ENCODE data around the gene ADGB.
A peak's percentile ranks its signal among the peaks of the same experiment; 100 is the strongest.
"Not testable (repeated sequence)": the region's sequence is repeated elsewhere in the genome, so short reads cannot be mapped to it uniquely, and the experiment has no call there.

The ADGB gene

GRCh38 chr6:146598772-146599405 lies at the start of gene ADGB:
Gene ADGB, plus strand, starts transcription at chr6:146598972. Its CDS starts 69 bp downstream, at chr6:146599041.
- DNase-seq, result no peak

- DNase-seq, result no peak
These were observed 47.9 kb upstream of the ADGB start for GRCh38 chr6:146550911-146551310.

DNA sequence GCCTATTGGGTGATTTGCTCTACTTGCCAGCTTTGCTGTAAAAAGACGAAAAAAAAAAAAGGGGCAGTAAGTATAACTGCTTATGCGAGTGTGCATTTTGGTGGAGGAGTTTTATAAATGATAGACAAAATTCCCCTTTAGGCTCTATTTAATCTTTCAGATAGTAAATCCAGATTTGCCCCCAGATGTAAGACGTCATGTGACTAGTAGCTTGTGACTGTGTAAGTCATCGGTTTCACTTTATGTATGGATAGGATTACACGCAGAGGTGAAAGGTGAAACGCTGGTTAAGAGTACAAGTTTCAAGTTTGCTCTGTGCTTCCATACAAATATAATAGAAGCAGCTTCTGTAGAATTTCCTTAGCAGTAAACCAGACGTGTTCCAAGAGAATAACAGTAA lies 47.2 kb upstream of the ADGB start:
- no peak for DNase-seq

DNA sequence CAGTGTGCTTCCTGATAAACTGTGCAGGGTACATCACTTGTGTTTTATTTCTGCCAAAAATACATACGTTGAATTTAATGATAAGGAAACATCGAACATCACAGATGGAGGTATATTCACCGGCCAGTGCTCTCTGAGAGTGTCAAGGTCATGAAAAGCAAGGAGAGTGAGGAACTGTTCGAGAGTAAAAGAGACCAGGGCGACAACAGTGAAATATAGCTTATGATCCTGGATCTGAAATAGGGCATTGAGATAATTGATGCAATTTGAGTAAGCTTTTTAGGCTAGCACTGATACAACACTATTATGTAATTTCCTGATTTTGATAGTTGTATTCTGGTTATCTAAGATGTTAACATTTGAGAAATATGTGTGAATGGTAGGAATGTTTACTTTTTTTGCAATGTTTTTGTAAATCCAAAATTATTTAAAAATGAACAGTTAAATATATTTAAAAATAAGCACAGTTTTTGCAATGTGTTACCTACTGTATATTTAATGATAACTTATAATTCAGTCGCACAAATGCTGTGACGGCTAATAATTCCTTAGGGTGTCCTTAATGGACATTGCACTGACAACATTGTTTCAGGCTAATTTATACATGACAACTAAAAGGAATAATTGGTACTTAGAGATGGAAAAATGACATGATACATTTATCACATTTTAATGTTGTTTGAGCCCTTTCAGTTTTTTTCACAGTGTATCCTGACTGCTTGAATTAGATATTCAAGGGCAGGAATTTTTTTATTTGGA lies 45.2 kb upstream of the ADGB start:
- no peak for DNase-seq

DNA sequence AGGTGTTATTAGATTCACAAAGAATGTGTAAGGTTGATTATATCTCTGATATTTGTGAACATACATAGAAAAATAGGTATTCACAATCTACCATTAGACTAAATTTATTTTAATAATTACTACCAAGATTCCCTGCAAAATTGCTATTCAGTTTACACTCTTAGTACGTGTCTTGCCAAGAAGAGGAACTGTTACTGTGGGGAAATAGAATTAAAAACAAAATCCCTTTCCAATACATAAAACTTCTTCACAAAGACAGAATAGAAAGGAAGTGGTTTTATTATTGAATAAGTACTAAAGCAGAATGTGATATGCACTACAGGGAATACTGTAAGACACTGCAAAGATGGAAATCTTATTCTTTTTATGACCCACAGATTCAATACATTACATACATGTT lies 38.2 kb upstream of the ADGB start:
- DNase-seq, result no peak

GRCh38 chr6:146566661-146567060 lies 32.1 kb upstream of the ADGB start:
- DNase-seq, result not testable (repeated sequence)

DNA sequence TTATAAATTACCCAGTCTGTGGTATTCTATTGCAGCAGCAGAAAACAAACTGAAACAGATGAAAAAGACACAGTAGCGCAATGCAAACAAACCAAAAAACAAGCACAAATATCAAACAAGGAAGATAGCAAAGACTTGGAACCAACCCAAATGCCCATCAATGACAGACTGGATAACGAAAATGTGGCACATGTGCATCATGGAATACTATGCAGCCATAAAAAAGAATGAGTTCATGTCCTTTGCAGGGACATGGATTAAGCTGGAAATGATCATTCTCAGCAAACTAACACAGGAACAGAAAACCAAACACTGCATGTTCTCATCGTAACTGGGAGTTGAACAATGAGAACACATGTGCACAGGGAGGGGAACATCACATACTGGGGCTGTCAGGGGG lies 30.2 kb upstream of the ADGB start:
- not testable (repeated sequence) for DNase-seq

DNA sequence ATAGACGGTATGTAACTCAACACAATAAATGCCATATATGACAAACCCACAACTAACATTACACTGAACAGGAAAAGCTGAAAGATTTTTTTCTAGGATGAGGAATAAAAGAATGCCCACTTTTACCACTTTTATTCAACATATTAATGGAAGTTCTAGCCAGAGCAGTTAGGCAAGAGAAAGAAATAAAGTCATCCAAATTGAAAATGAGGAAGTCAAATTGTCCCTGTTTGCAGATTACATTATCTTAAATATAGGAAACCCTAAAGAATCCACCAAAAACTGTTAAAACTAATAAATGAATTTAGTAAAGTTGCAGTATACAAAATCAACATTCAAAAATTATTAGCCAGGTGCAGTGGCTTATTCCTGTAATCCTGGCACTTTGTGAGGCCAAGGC lies 24.6 kb upstream of the ADGB start:
- no peak for DNase-seq

- no peak for DNase-seq
These were observed 20.7 kb upstream of the ADGB start for GRCh38 chr6:146578054-146578453.

DNA sequence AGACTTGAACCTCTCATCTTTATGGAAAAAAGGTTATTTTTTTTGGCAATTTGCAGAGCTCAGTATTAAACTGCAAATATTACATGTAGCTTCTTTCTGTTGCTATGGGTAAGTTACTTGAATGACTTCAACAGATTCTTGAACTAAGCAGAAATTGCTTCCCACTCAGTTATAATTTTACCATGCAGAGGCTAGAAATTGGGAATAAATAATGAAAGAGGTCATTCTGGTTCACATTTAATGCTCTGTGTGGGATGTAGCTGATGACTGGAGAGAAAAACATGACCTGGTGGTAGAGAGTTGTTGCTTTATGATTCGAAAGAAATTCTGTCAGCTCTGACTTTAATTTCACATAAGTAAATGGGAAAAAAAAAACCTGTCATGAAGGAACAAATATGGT lies 16.8 kb upstream of the ADGB start:
- no peak for DNase-seq

DNA sequence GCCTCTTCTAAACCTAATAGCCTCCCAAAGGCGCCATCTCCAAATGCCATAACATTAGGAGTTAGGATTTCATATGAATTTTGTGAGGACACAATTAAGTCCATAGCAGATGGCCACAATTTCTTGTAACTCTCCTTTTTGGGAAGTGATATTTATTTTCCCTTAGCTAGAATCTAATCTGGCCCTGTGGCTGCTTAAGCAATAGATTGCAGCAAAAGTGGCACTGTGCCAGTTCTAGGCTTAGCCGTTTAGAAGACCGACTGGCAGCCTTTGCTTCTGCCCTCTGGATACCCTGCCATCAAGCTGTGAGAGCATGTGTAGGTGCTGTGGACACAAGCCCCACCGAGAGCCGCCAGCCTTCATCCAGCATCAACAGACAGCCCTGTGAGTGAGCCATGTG lies 15.9 kb upstream of the ADGB start:
- no peak for DNase-seq

DNA sequence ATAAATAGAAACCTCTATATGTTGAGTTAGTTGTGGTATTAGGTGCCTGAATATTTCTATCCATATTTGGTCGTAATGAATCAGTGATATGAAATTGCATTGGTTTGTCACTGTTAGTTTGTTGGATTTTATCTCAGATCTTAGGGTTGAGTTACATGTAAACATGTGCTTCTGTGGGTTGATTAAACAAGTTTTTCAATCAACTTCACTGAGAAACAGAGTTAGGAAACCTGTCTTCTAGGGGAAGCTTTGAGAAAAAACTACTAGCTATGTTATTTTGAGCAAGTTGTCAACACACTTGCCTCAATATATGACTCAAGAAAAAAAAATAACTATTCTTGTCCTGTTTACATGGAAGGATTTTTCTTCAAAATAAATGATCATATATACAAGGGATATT lies 14.8 kb upstream of the ADGB start:
- DNase-seq, result no peak

DNA sequence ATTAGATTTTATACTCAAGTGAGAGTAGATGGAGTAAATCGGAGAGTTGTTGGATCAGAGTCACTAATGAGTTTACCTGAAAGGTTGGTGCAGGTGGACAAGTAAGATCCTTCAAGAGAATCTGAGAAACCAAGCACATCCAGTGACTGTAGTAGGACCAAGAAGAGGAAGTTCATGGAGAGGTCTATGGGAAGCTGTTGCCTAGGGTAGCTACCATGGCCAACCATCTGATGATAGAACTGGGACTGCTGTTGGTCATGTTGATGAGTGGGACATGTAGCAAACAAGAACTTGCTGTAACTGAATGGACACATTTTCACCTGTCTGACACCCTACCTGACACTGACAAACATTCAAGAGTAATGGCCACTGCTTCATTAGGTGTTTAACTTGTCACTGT lies 11.3 kb upstream of the ADGB start:
- DNase-seq, result no peak

GRCh38 chr6:146590492-146590891 lies 8.3 kb upstream of the ADGB start:
- no peak for DNase-seq

DNA sequence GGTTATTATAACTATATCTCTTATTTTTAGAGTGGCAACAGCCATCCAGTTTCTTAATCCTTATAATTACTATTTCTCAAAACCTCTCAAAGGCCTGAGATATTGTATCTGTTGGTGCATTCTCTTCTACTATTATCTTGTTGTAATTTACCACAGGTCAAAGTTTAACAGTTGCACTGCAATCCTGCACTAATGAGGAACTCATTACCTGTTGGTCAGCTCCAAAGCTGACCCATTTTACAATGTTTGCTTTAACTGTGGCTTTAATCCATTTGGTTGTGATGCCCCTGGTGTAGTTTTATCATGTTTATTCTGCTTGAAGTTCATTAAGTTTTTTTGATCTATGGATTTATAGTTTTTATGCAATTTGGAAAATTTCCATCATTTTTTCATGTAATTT lies 6.3 kb upstream of the ADGB start:
- no peak for DNase-seq

GRCh38 chr6:146593986-146594385 lies 4.8 kb upstream of the ADGB start:
- DNase-seq, result no peak

DNA sequence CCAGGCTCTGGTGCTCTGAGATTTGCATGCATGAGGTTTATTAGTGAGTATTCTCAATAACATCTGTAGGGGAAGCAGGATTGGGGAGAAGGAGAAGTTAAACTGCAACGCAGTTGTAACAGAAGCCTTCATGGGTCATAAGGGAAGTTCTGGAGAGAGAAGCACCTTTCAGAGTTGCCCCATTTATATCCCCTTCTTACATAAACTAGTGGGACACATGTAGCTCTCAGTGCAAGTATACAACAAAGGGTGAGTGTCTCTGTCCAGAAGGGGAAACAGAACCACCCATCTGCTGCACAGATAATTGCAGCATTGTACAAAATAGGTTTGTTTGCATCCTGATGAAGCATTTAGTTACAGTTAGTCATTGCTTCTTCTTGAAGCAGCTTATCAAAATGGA lies 4.3 kb upstream of the ADGB start:
- DNase-seq, result no peak

DNA sequence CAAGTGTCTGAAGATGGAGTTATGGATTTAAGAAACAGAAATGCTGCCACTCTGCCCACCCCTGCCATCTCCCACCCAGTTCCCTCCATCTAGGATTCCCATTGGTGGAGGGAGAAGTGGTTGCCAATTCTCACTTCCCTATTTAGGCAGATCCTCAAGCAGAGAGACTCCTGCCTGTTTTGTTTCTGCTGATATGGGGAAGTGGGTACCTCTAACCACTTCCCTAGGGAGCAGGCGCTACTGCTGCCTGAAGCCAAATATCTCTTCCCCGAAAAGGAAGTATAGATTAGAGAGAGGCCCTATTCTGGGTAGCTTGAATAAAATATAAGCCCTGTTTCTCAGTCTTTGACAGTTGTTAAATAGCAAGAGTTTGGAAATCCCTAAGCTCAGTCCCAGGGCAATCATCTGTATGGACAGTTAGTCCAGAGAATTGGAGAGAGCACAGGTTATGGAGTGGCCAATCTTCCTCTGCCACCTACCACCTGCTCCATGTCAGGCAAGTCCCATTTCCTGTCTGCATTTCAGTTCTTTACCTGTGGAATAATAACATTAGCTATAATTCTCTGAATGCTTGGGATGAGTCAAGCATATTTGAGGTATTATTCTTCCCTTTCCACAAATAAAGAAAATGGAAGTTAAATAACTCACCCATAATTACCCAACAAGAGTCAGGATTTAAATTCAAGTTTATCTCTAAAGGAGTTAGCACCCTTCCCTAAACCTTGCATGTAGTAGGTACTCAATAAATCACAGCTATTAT lies 2.6 kb upstream of the ADGB start:
- DNase-seq, result peak; percentile 84

DNA sequence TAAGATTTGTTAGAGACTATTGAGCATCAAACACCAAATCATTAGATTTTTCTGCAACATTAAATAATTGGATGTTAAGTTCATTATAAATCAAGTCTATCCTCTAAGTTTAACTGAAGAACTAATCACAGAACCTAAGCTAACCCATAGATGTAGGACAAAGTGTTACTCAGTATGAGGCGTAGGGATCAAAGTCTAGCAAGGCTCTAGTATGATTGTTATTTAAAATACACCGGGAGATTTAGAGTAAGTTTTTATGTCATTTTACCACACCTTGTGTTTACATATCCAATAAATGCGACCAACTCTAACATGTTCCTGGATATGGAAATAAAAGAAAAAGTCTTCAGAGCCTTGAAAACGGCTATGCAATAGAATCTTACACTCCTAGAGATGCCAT lies 2.6 kb downstream of the ADGB start:
- no peak for DNase-seq

- no peak for DNase-seq
These were observed 3.8 kb downstream of the ADGB start for GRCh38 chr6:146602526-146602925.

GRCh38 chr6:146613947-146614346 lies 15.2 kb downstream of the ADGB start:
- no peak for DNase-seq

DNA sequence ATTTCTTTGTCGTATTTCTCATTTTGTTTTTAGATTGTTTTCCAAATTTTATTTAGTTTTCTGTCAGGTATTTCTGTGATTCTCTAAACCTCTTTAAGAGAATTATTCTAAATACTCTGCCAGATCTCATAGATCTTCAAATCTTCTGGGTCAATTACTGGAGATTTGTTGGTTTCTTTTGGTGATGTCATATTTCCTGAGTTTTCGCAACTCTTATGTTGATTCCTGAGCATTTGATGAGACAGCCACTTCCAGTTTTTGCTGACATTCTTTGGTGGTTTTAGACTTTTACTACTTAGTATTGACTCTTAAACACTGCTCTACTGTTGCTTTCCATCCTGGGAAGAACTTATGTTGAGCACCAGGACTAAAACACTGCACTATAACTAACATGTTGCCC lies 21.9 kb downstream of the ADGB start:
- DNase-seq, result no peak

- DNase-seq, result no peak
These were observed 29.6 kb downstream of the ADGB start for GRCh38 chr6:146628350-146628749.

DNA sequence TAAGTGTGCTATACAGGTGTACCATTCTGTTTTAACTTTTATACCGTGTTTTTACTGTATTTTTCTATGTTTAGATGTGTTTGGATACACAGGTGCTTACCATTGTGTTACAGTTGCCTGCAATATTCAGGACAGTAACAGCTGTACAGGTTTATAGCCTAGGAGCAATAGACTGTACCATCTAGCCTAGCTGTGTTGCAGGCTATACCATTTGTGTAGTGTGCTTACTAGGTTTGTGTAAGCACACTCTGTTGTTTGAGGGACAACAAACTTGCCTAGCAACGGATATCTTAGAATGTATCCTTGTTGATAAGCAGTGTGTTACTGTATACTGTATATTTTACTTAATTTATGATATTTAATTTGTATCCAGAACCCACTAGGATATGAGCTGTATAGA lies 35.2 kb downstream of the ADGB start:
- DNase-seq, result no peak
